Kidney tubule cell (primary cell): Measurements from ENCODE around the gene SLC2A13.
"Not testable (repeated sequence)": the region's sequence is repeated elsewhere in the genome, so short reads cannot be mapped to it uniquely, and the experiment has no call there.

Source experiments
- DNase-seq: peaks from one replicate; pipeline ENCODE4 v3.0.0-alpha.2; 2018; ENCODE audit warnings: low spot score

SLC2A13 gene

GRCh38 chr12:39928181-39928899 is 177.5 kb downstream of the SLC2A13 start:
- DNase-seq: no peak

DNA sequence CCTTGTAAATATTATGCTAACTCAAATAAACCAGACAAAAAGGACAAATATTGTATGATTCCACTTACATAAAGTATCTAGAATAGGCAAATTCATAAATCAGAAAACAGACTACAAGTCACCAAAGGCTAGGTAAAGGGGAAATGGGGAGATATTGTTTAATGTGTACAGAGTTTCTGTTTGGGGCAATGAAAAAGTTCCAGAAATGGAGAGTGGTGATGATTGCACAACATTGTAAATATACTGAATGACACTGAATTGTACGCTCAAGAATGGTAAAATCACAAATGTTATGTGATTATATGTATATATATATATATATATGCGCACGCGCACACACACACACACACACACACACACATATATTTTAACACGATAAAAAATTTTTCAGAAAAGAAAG is 182.5 kb downstream of the SLC2A13 start:
- DNase-seq: no peak

DNA sequence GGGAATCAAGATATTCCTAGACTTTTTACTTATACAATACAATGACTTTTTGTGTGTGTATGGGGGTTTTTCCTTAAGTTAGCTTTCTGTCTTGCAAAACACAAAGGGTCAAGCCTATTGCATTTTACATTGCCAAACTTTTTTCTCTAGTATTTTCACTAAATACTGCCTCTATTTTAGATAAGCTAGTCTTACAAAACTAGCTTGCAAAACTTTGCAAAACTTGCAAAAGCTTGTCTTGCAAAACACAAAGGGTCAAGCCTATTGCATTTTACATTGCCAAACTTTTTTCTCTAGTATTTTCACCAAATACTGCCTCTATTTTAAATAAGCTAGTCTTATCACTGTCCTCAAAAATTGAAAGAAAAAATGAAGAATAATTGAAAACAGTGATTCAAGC is 183.3 kb downstream of the SLC2A13 start:
- DNase-seq: not testable (repeated sequence)

DNA sequence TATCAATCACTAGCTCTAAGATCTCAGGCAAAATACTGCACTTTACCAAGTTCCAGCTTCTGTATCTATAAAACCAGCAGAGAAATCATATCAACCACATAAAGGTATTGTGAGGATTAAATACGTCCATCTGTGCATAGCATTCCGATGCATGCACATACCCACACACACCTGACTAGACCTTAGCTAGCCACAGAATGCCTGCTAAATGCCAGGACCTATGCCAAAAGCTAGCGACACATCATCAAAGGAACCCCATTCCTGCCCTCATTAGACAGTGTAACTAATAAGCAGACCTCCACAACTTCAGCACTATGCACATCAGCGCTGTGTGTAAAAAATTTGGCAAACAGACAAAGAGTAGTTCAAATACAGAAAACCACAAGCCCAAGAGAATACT is 185.2 kb downstream of the SLC2A13 start:
- peak; percentile 1 for DNase-seq

DNA sequence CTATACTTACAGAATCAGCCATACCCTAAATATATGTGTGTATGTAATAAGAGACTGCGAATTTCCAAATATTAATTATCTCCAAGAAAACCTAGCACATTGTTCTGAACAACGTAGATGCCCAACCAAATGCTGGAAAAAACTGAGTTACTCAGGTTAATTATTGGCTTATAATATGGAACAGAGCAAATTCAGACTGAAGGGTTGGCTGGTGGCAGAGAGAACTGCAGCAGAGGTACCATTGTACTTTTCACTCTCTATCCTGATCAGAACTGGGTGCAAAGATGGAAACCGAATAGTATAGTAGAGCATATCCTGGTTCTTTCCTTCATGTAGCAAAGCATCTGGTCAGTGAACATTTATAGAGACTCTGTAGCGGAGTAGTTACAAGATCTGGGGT is 185.7 kb downstream of the SLC2A13 start:
- no peak for DNase-seq

DNA sequence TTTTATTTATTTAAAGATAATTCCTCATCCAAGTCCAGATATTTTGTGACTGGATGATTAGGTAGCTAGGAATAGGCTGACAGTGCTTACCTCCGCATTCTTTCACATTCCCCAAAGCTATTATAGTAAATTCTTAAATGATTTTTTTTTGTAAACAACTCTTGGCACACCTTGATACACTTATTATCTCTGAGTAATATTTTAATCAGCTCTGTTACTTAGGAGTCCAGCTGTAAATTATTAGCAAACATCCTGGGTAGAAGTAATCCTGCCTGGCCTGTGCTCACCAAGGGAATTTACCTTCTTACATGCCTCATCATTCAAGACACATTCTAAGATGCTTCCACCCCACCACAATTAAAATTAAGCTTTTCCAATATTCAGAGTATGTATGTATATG is 186.1 kb downstream of the SLC2A13 start:
- peak; percentile 74 for DNase-seq

DNA sequence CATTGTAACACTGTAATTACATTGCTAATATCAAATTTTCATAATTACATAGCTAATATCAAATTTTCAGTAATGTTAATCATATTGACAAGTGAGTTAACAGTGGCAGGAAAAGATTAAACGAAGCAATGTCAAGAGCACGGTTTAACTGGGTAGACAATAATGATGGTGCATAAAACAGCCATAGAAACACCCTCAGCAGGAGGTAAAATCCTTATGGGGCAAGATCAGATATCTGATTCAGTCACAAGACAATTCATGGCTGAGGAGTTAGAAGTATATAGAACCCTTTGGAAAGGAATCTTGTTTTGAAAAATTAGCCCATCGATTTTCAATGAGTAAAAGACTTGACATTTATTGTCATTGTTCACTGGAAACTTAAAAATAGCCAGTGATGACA is 190.6 kb downstream of the SLC2A13 start:
- no peak for DNase-seq

DNA sequence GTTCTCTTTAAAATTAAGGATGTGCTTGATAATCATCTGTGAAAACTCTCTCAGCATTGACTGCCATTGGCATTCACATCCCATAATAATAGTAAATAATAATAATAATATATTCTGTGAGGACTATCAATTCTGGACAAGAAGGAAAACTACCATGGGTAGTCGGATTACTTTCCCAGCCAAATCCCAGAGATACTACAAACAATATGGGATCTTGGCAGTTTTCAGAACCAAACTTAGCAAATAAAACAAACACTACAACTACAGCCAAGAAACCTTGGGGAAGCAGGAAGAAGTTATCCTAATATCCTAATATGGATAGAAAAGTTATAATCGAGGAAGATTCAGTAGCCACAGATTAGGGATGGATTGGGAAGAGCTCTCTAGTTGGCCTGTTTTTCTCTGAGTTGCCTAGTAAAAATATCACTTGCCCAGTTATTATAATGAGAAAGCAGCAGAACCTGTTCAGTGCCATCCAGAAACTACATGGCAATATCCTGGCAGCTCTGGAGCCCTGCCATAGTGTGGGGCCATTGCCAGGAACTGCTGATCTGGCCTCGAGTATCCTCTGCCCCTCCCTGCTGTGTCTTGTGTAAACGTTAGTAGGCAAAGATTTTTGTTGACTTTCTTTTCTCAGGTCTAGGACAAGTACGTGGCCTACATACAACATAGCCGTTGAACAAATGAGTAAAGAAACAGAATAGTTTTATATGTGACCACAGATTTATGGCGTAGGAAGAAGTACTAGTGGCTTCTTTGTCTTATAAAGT is 193.5 kb downstream of the SLC2A13 start:
- DNase-seq: no peak

DNA sequence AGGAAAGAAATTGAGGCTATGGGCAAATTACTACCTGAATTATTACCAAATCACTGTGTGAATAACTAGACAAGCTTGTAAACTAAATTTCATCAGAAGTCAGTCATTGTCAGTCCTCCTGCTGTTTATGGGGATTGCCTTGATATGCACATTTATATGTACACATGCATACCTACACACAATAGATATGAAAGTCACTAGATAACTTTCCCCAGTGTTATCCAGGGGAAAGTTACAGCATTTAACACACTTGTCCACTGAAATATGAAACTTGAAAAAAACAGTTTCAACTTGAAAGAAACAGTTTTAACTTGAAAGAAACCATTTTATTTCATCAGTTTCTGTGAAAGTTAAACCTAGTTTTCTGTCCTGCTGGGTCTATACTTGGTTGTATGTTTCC is 199.6 kb downstream of the SLC2A13 start:
- DNase-seq: no peak

GRCh38 chr12:39905152-39905551 is 200.7 kb downstream of the SLC2A13 start:
- peak; percentile 13 for DNase-seq

GRCh38 chr12:39902821-39903220 is 203.1 kb downstream of the SLC2A13 start:
- DNase-seq: peak; percentile 11

DNA sequence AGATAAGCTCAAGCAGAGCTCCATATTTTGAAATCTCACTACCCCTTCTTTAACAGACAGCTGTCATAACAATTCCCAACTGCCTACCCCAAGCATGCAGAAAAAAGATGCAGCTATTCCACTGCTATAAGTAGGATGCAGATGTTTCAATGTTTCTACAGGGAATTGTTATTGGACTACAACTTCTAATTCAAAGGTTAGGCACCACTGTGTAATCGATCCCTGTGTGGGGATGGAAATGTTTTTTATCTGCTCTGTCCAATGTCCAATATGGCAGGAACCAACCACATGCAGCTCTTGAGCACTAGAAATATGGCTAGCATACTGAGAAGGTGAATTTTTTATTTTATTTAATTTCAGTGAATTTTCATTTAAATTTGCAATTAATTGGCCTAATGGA is 208.6 kb downstream of the SLC2A13 start:
- DNase-seq: no peak

- DNase-seq: not testable (repeated sequence)
Measured at GRCh38 chr12:39893388-39893787, 212.5 kb downstream of the SLC2A13 start.

DNA sequence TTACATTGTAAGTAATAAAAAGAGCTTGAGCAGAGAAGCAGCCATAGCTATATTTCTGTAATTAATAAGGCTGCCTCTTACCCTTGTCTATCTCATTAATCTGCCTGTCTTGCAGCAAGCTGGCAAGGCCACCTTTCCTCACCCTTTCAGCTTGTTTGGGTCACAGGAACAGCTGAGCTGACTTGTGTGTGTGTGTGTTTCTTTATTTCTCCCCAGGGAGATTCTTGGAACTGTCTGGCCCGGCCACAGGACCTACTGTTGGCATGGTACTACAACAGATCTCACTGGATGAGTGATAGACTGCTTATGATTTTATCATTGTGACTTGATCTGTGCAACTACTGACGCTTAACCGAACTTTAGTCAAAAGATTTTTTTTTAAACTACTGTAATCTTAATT is 213.7 kb downstream of the SLC2A13 start:
- DNase-seq: no peak

- DNase-seq: no peak
Measured at GRCh38 chr12:39887856-39888255, 218.0 kb downstream of the SLC2A13 start.

DNA sequence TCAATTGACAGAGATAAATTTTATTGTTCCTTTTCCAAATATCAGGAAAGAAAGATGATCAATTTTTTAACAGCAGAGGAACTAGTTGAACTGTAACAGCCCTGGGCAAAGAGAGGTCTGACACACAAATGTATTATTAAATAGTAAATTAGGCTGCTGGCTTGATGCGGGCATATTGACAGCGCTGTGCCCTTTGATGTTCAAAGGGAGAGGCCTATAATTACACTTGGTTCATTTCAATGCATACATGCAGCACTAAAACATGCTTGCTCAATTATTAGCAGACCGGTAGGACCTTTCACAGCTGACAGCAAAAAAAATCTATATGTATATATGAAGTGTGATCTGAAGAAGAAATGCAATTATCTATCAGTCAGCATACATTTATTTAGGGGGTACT is 219.8 kb downstream of the SLC2A13 start:
- DNase-seq: no peak

GRCh38 chr12:39884616-39885125 is 221.2 kb downstream of the SLC2A13 start:
- DNase-seq: no peak

DNA sequence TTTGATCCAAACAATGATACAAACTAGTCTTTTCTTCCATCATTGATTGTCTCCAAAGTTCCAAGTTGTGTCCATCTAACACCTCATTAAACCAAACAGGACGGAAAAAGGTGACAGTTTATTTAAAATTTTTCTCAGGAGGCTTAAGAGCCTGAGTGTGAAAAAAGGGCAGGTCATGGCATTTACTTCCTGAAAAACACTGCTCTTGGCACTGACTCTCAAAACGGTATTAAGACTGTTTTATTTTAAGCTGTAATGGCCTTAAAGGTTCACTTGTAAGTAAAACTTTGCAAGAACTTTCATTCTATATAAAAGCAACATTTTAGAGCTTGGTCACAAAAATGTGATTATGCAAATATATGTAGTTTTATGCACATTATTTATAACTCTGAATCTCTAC is 222.5 kb downstream of the SLC2A13 start:
- DNase-seq: no peak

DNA sequence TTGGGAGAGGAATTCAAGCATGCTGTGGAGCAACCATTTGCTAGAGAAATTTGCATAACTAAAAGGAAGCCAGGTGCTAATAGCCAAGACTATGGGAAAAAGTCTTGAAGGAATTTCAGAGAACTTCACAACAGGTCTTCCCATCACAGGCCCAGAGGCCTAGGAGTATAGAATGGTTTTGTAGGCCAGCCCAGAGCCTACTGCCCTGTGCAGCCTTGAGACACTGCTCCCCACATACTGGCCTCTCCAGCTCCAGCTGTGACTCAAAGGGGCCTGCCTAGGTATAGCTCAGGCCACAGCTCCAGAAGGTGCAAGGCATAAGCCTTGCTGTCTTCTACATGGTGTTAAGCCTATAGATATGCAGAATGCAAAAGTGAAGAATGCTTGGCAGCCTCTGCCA is 227.1 kb downstream of the SLC2A13 start:
- DNase-seq: no peak

GRCh38 chr12:39875721-39876120 is 230.2 kb downstream of the SLC2A13 start:
- no peak for DNase-seq

GRCh38 chr12:39874785-39875184 is 231.1 kb downstream of the SLC2A13 start:
- DNase-seq: no peak

DNA sequence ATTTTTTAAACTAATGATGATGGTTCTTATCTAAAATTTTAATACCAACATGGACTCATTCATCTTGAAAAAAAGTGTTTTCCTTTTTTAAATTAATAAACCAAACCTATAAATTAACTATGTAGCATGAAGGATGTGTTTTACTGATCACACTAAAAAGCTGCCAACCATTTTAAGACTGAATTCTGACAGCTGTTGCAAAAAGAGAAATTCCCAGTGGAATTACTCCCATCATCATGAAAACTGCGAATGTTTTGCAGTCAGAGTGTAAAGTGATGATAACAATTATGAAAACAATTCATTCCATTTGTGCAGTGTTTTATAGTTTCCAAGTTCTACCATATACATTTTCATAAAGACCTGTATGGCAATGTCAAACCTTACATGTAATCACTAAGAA is 232.8 kb downstream of the SLC2A13 start:
- DNase-seq: no peak

DNA sequence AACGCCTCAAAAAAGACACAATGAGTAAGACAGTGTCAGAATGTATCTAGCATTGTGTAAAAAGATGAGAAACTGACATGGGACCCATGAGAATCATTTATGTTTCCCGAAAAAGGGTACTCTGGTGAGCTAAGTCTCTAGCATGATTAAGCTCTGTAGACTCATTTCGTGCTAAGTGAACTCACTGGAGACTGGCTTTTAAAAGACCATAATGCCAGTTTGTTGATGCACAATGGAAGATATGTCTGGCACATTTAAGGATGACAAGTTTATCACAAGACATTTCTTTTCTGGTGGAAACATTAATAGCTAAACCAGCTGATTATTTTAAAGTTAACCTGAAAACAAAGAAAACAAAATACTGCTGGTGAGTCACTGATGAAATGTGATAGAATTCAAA is 233.5 kb downstream of the SLC2A13 start:
- DNase-seq: peak; percentile 44
